Skin epidermis (tissue), 12 donors: ENCODE measurements around the gene CSN2.

ENCODE experiments used
- H3K27ac ChIP-seq, 21 experiments: fragments of 200-600 bp; sonication (generic) in 11 of 21; one replicate each; pipeline ENCODE4 v1.5.0; 2020; ENCODE audit warnings: mild to moderate bottlenecking in 3 of 21, inconsistent platforms in 2 of 21, moderate library complexity in 2 of 21
- H3K4me3 ChIP-seq, 7 experiments: fragments of 200-600 bp; sonication (generic) in 2 of 7; one replicate each; pipeline ENCODE4 v1.5.0; 2020; ENCODE audit warnings: inconsistent platforms in 2 of 7, mild to moderate bottlenecking in 2 of 7, moderate library complexity in 1 of 7

CSN2 gene

DNA sequence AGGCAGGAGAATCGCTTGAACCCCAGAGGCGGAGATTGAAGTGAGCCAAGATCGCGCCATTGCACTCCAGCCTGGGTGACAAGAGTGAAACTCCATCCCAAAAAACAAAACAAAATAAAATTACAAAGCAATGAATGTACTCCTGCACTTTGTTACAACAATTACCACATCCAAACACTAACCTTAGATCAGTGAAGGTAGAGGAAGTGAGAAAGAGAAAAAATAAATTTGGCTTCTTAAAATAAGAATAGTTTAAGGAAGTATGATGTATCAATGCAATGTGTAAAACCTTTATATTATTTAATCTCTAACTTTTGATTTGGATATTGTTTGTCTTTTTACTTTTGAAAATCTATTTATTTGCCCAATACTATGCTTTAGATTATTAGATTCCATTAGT lies 56.3 kb downstream of the CSN2 start:
- H3K27ac ChIP-seq = no peak overlapping the region
- no peak overlapping the region for H3K4me3 ChIP-seq

DNA sequence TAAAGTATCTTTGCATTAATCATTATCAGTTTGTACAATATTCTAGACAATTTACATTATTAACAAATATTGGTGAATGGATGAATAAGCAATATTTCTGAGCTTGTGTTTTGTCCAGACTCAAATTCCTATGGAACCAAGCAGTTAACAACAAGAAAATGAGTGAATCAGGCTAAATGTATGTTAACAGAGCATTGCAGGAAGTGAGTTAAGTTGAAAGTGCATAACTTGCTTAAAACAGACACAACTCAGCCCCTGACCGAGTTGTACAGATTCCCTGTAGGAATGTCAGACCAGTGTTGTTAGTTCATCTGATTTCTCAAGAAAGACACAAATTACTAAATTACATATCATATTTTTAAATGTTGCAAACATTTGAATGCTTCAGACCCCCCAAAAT lies 58.4 kb downstream of the CSN2 start:
- H3K27ac ChIP-seq = no peak overlapping the region
- no peak overlapping the region for H3K4me3 ChIP-seq
